ENCODE results near the gene LIPF.
"Not testable (repeated sequence)": the region's sequence is repeated elsewhere in the genome, so short reads cannot be mapped to it uniquely, and the experiment has no call there.

The LIPF gene

GRCh38 chr10:88664142-88664541, at the start of gene LIPF:
Gene LIPF, plus strand, starts transcription at chr10:88664442. Its CDS starts 2,856 bp downstream, at chr10:88667298.
- no peak for DNase-seq

GRCh38 chr10:88616250-88616977, 47.8 kb upstream of the LIPF start:
- no peak for DNase-seq

- no peak for DNase-seq
Observed at GRCh38 chr10:88617772-88618300, 46.4 kb upstream of the LIPF start.

- no peak for DNase-seq
Observed at GRCh38 chr10:88618496-88618895, 45.7 kb upstream of the LIPF start.

GRCh38 chr10:88620441-88620840, 43.8 kb upstream of the LIPF start:
- no peak for DNase-seq

- DNase-seq = no peak
Observed at GRCh38 chr10:88623835-88624234, 40.4 kb upstream of the LIPF start.

- no peak for DNase-seq
Observed at GRCh38 chr10:88624840-88625239, 39.4 kb upstream of the LIPF start.

GRCh38 chr10:88640186-88640585, 24.1 kb upstream of the LIPF start:
- no peak for DNase-seq

- DNase-seq = no peak
Observed at GRCh38 chr10:88642209-88642608, 22.0 kb upstream of the LIPF start.

GRCh38 chr10:88642963-88643362, 21.3 kb upstream of the LIPF start:
- no peak for DNase-seq

- no peak for DNase-seq
Observed at GRCh38 chr10:88647061-88647615, 17.1 kb upstream of the LIPF start.

GRCh38 chr10:88651101-88651551, 13.1 kb upstream of the LIPF start:
- no peak for DNase-seq

- DNase-seq = no peak
Observed at GRCh38 chr10:88652616-88653015, 11.6 kb upstream of the LIPF start.

- DNase-seq = no peak
Observed at GRCh38 chr10:88657901-88658300, 6.3 kb upstream of the LIPF start.

- DNase-seq = no peak
Observed at GRCh38 chr10:88659725-88660597, 4.3 kb upstream of the LIPF start.

- no peak for DNase-seq
Observed at GRCh38 chr10:88660598-88660884, 3.7 kb upstream of the LIPF start.

GRCh38 chr10:88661018-88661417, 3.2 kb upstream of the LIPF start:
- no peak for DNase-seq

- no peak for DNase-seq
Observed at GRCh38 chr10:88661577-88661976, 2.7 kb upstream of the LIPF start.

- DNase-seq = not testable (repeated sequence)
Observed at GRCh38 chr10:88663153-88663552, 1.1 kb upstream of the LIPF start.

- DNase-seq = no peak
Observed at GRCh38 chr10:88668465-88668864, 4.2 kb downstream of the LIPF start.

GRCh38 chr10:88670497-88670896, 6.3 kb downstream of the LIPF start:
- no peak for DNase-seq

GRCh38 chr10:88672041-88672440, 7.8 kb downstream of the LIPF start:
- DNase-seq = no peak

GRCh38 chr10:88676283-88677060, 12.2 kb downstream of the LIPF start:
- DNase-seq = no peak
